Measurements from ENCODE around the gene IQCB1.
"Not testable (repeated sequence)": the region's sequence is repeated elsewhere in the genome, so short reads cannot be mapped to it uniquely, and the experiment has no call there.

IQCB1 gene

DNA sequence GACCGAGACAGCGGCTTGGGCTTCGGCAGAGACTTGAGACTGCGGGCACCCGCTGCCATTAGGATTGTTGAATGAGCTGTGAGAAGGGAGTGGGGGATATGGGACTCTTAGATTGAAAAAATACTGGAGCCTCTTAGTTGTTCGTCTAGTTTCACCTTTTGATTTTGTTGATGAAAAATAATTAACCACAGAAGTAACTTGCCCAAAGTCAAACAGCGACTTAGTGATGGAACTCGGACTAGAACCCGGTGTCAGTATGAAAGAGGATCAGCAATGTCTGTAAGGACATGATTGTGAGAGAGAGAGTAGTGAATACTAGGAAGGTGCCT, 84.8 kb downstream of the IQCB1 start:
- no peaks in the 10 kb centered on the region for H3K9me3 ChIP-seq (ENCODE audit: control insufficient read depth, low read length)
- no peaks in the 10 kb centered on the region for H3K36me3 ChIP-seq (ENCODE audit: control insufficient read depth, insufficient read depth, low read length)
- peak overlapping the region; percentile 89 for H3K4me3 ChIP-seq (ENCODE audit: insufficient read depth, low read depth, low read length)
- H3K4me1 ChIP-seq (ENCODE audit: control insufficient read depth, insufficient read depth, low read length), result no peaks in the 10 kb centered on the region
- H3K27me3 ChIP-seq (ENCODE audit: control insufficient read depth, insufficient read depth, low read length, poor library complexity, severe bottlenecking), result no peaks in the 10 kb centered on the region
- 2 to 3% methylated on average over 9 of the region's 9 CpGs for WGBS, 2 experiments
- peak overlapping the region; percentile 9 for H3K27ac ChIP-seq (ENCODE audit: insufficient read depth, low read depth, low read length, poor library complexity, severe bottlenecking)

DNA sequence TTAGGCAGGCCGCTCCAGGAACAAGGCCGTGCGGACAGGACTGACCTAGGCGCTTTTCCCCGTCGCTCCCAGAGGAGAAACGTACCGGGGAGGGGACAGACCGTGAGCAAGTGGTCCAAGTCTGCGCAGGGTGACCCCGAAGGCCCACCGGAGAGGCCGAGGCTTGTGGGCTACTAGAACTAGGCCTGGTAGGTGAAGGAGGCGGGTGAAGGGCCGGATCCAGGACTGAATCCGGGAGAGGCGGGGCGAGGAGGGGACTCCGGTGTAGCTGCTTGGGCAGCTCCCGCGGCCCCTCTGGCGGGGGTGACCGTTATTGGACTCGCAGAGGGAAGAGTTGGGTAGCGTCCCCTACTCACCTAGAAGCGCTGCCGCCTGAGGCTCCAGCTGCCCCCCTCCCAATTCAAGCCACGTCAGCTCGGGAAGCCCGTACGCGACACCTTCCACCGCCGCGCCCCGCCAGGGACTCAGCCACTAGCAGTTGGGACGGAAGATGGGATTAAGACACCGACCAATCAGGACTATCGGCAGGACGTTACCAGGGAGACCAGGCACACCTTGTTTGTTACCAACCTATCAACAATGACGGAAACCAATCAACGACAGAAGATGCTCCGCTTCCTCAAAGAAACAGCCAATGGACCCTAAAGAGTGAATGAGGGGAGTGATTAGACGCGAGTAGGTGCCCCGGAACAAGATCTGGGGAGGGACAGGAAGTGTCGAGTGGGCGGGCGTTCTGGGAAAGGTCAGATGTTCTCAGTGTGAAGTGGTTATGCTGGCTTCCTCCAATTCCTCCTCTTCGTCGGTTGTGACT, 85.4 kb downstream of the IQCB1 start, which contains the start of gene GOLGB1:
TSS of gene GOLGB1 (minus strand) at position 466 of the 811 bp plus-strand sequence. CDS start 18,770 bp downstream, outside the sequence.
- Histone ChIP-seq H3K4me1 (ENCODE audit: control insufficient read depth, insufficient read depth, low read length) (no peaks in the 10 kb centered on the region), H3K36me3 (ENCODE audit: control insufficient read depth, insufficient read depth, low read length) (no peaks in the 10 kb centered on the region), H3K4me3 (ENCODE audit: insufficient read depth, low read depth, low read length) (peak within 1 kb of the TSS; percentile 89), H3K9me3 (ENCODE audit: control insufficient read depth, low read length) (no peaks in the 10 kb centered on the region), H3K27ac (ENCODE audit: insufficient read depth, low read depth, low read length, poor library complexity, severe bottlenecking) (peak within 1 kb of the TSS; percentile 95), H3K27me3 (ENCODE audit: control insufficient read depth, insufficient read depth, low read length, poor library complexity, severe bottlenecking) (no peaks in the 10 kb centered on the region)
- WGBS, 2 experiments, result 0% methylated on average over 51 of the region's 51 CpGs

DNA sequence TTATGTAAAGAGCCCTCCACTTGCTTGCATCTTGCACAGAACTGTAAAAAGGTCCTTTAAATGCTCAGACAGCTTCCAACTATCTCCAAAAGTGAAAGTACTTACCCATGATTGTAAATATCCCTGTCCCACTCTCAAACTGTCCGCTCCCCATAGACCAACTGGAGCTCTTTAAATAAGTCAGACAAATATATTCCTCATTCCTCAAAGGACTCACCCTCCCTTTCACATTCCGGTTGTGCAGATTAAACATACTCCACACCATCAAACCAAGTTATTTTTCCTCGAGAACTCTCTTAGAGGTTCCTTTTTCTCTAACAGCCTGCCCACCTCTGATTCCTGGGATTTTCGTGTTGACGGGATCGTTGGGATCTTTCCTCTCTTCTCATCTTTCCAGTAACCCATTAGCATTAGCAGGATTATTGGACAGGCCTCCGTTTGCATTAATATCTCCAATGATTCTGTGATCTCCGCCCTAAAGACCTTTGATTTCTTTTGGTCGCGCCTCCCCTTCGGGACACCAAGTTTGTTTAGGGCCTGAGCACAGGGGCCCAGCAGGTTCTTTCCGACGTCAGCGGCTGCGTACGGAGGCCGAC, 86.1 kb downstream of the IQCB1 start:
- Histone ChIP-seq H3K4me3 (ENCODE audit: insufficient read depth, low read depth, low read length) (peak overlapping the region; percentile 89), H3K27ac (ENCODE audit: insufficient read depth, low read depth, low read length, poor library complexity, severe bottlenecking) (peak overlapping the region; percentile 95), H3K4me1 (ENCODE audit: control insufficient read depth, insufficient read depth, low read length) (no peaks in the 10 kb centered on the region), H3K27me3 (ENCODE audit: control insufficient read depth, insufficient read depth, low read length, poor library complexity, severe bottlenecking) (no peaks in the 10 kb centered on the region), H3K9me3 (ENCODE audit: control insufficient read depth, low read length) (no peaks in the 10 kb centered on the region), H3K36me3 (ENCODE audit: control insufficient read depth, insufficient read depth, low read length) (no peaks in the 10 kb centered on the region)
- 6 to 7% methylated on average over 17 of the region's 17 CpGs for WGBS, 2 experiments

DNA sequence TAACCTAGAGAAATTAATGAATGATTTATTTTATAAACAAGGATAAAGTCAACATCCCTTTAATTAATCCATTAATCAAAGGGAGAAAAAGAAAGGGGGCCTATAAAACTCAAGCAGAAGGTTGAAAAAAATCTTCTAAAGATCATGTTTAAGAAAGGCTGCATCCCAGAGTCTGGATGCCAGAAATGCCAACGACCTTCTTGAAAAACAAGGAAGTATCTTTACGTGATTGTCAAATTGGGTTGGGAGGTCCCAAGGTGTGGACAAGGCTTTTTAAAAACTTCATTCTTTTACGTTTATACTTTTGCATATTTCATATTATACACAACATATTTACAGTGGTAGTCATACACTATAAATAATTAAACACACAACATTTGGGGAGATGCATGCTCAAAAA, 86.9 kb downstream of the IQCB1 start:
- Histone ChIP-seq H3K4me1 (ENCODE audit: control insufficient read depth, insufficient read depth, low read length) (no peaks in the 10 kb centered on the region), H3K27ac (ENCODE audit: insufficient read depth, low read depth, low read length, poor library complexity, severe bottlenecking) (no peak overlapping the region), H3K36me3 (ENCODE audit: control insufficient read depth, insufficient read depth, low read length) (no peaks in the 10 kb centered on the region), H3K9me3 (ENCODE audit: control insufficient read depth, low read length) (no peaks in the 10 kb centered on the region), H3K4me3 (ENCODE audit: insufficient read depth, low read depth, low read length) (peak overlapping the region; percentile 89), H3K27me3 (ENCODE audit: control insufficient read depth, insufficient read depth, low read length, poor library complexity, severe bottlenecking) (no peaks in the 10 kb centered on the region)
- 53 to 67% methylated on average over 2 of the region's 3 CpGs for WGBS, 2 experiments

GRCh38 chr3:121743106-121743505, 91.8 kb downstream of the IQCB1 start:
- H3K9me3 ChIP-seq (ENCODE audit: control insufficient read depth, low read length); H3K27me3 ChIP-seq (ENCODE audit: control insufficient read depth, insufficient read depth, low read length, poor library complexity, severe bottlenecking); H3K36me3 ChIP-seq (ENCODE audit: control insufficient read depth, insufficient read depth, low read length); H3K4me1 ChIP-seq (ENCODE audit: control insufficient read depth, insufficient read depth, low read length); H3K4me3 ChIP-seq (ENCODE audit: insufficient read depth, low read depth, low read length); H3K27ac ChIP-seq (ENCODE audit: insufficient read depth, low read depth, low read length, poor library complexity, severe bottlenecking): not testable (repeated sequence)
- 96 to 100% methylated on average over 2 of the region's 2 CpGs for whole genome bisulfite sequencing, 2 experiments

GRCh38 chr3:121740896-121741295, 94.0 kb downstream of the IQCB1 start:
- no peaks in the 10 kb centered on the region for H3K4me1 ChIP-seq (ENCODE audit: control insufficient read depth, insufficient read depth, low read length)
- no peaks in the 10 kb centered on the region for H3K36me3 ChIP-seq (ENCODE audit: control insufficient read depth, insufficient read depth, low read length)
- no peak overlapping the region for H3K27ac ChIP-seq (ENCODE audit: insufficient read depth, low read depth, low read length, poor library complexity, severe bottlenecking)
- H3K9me3 ChIP-seq (ENCODE audit: control insufficient read depth, low read length), result no peaks in the 10 kb centered on the region
- no peak overlapping the region for H3K4me3 ChIP-seq (ENCODE audit: insufficient read depth, low read depth, low read length)
- H3K27me3 ChIP-seq (ENCODE audit: control insufficient read depth, insufficient read depth, low read length, poor library complexity, severe bottlenecking), result no peaks in the 10 kb centered on the region
- WGBS, 2 experiments, result 86 to 100% methylated on average over 1 to 2 of the region's 2 CpGs

DNA sequence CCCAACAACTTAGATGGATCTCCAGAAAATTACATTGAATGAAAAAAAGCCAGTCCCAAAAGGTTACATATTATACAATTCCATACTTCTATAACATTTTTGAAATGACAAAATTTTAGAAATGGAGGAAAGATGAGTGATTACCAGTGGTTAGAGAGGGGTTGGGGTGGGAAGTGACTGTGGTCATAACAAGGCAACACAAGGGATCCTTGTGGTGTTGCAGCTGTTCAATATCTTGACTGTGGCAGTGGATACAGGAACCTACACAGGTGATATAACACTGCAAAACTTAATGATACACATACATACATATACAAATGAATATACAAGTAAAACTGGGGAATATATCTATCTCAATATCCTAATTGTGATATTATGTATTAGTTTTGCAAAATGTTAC, 95.0 kb downstream of the IQCB1 start:
- Histone ChIP-seq H3K4me1 (ENCODE audit: control insufficient read depth, insufficient read depth, low read length) (no peaks in the 10 kb centered on the region), H3K4me3 (ENCODE audit: insufficient read depth, low read depth, low read length) (no peak overlapping the region), H3K36me3 (ENCODE audit: control insufficient read depth, insufficient read depth, low read length) (no peaks in the 10 kb centered on the region), H3K27me3 (ENCODE audit: control insufficient read depth, insufficient read depth, low read length, poor library complexity, severe bottlenecking) (no peaks in the 10 kb centered on the region), H3K27ac (ENCODE audit: insufficient read depth, low read depth, low read length, poor library complexity, severe bottlenecking) (no peak overlapping the region), H3K9me3 (ENCODE audit: control insufficient read depth, low read length) (no peaks in the 10 kb centered on the region)

- no peaks in the 10 kb centered on the region for H3K9me3 ChIP-seq (ENCODE audit: control insufficient read depth, low read length)
- no peaks in the 10 kb centered on the region for H3K36me3 ChIP-seq (ENCODE audit: control insufficient read depth, insufficient read depth, low read length)
- H3K27me3 ChIP-seq (ENCODE audit: control insufficient read depth, insufficient read depth, low read length, poor library complexity, severe bottlenecking), result no peaks in the 10 kb centered on the region
- H3K27ac ChIP-seq (ENCODE audit: insufficient read depth, low read depth, low read length, poor library complexity, severe bottlenecking), result no peak overlapping the region
- no peak overlapping the region for H3K4me3 ChIP-seq (ENCODE audit: insufficient read depth, low read depth, low read length)
- no peaks in the 10 kb centered on the region for H3K4me1 ChIP-seq (ENCODE audit: control insufficient read depth, insufficient read depth, low read length)
- WGBS, 2 experiments, result 89 to 96% methylated on average over 2 to 3 of the region's 4 CpGs
These were observed 97.2 kb downstream of the IQCB1 start for GRCh38 chr3:121737644-121738043.

- no peaks in the 10 kb centered on the region for H3K27me3 ChIP-seq (ENCODE audit: control insufficient read depth, insufficient read depth, low read length, poor library complexity, severe bottlenecking)
- no peaks in the 10 kb centered on the region for H3K4me1 ChIP-seq (ENCODE audit: control insufficient read depth, insufficient read depth, low read length)
- no peaks in the 10 kb centered on the region for H3K36me3 ChIP-seq (ENCODE audit: control insufficient read depth, insufficient read depth, low read length)
- 96 to 98% methylated on average over 2 to 3 of the region's 3 CpGs for WGBS, 2 experiments
- H3K27ac ChIP-seq (ENCODE audit: insufficient read depth, low read depth, low read length, poor library complexity, severe bottlenecking), result peak overlapping the region; percentile 33
- H3K4me3 ChIP-seq (ENCODE audit: insufficient read depth, low read depth, low read length), result no peak overlapping the region
- no peaks in the 10 kb centered on the region for H3K9me3 ChIP-seq (ENCODE audit: control insufficient read depth, low read length)
These were observed 98.7 kb downstream of the IQCB1 start for GRCh38 chr3:121736112-121736511.

GRCh38 chr3:121735047-121735696, 99.7 kb downstream of the IQCB1 start:
- no peaks in the 10 kb centered on the region for H3K36me3 ChIP-seq (ENCODE audit: control insufficient read depth, insufficient read depth, low read length)
- H3K4me3 ChIP-seq (ENCODE audit: insufficient read depth, low read depth, low read length), result no peak overlapping the region
- no peaks in the 10 kb centered on the region for H3K27me3 ChIP-seq (ENCODE audit: control insufficient read depth, insufficient read depth, low read length, poor library complexity, severe bottlenecking)
- no peak overlapping the region for H3K27ac ChIP-seq (ENCODE audit: insufficient read depth, low read depth, low read length, poor library complexity, severe bottlenecking)
- H3K9me3 ChIP-seq (ENCODE audit: control insufficient read depth, low read length), result no peaks in the 10 kb centered on the region
- H3K4me1 ChIP-seq (ENCODE audit: control insufficient read depth, insufficient read depth, low read length), result no peaks in the 10 kb centered on the region

Measured in ectodermal cell (in vitro differentiated cells).